ENCODE data around the gene TRUB1. TPM values are rescaled to one million over a fixed set of nuclear protein-coding genes. Genes with fewer than 3 reads are reported as not detected.

The TRUB1 gene
- polyA plus RNA-seq, 1 of the 3 experiments (the other 2 are of a cell fraction) = 9.9 TPM

DNA sequence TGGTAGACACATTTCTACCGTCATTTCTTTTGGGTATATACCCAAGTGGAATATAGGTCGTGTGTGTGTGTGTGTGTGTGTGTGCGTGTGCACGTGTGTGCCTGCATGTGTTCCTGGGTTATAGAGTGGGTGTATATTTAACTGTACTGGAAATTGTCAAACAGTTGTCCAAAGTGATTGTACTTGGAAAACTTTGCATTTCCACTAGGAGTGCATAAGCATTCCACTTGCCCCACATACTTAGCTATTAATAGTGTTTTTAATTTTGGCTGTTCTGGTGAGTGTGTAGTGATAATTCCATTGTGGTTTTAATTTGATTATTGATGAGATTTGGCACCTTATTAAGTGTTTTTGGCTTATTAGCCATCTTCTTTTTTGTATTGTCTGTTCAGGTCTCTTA is 25.9 kb downstream of the TRUB1 start:
- no peaks in the 10 kb centered on the region for H3K9me3 ChIP-seq
- no peak overlapping the region for H3K9ac ChIP-seq
- no peak for TF ChIP-seq SIN3A (IDR thresholded peaks at IDR 0.05; ENCODE audit: borderline replicate concordance, low read depth, low read length)
- no peak for TF ChIP-seq NRF1 (IDR thresholded peaks at IDR 0.05; ENCODE audit: low read depth, low read length)
- TF ChIP-seq FOXM1 (IDR thresholded peaks at IDR 0.05; ENCODE audit: low read depth) = no peak
- no peak for TF ChIP-seq RAD21 (IDR thresholded peaks at IDR 0.05; ENCODE audit: low read length)
- TF ChIP-seq FOXJ3 (CRISPR knock-in tag; IDR thresholded peaks at IDR 0.05) = no peak
- TF ChIP-seq GABPA (IDR thresholded peaks at IDR 0.05; ENCODE audit: low read depth) = no peak
- TF ChIP-seq TAF1 (IDR thresholded peaks at IDR 0.05; ENCODE audit: borderline replicate concordance, low read depth, low read length) = no peak
- TF ChIP-seq USF1 (IDR thresholded peaks at IDR 0.05; ENCODE audit: borderline replicate concordance, low read depth) = no peak
- TF ChIP-seq MXI1 (IDR thresholded peaks at IDR 0.05; ENCODE audit: low read depth, low read length) = no peak
- no peak for TF ChIP-seq ELF1 (IDR thresholded peaks at IDR 0.05)
- TF ChIP-seq CHD2 (IDR thresholded peaks at IDR 0.05; ENCODE audit: low read length, partially characterized antibody) = no peak
- no peak for TF ChIP-seq REST (IDR thresholded peaks at IDR 0.05; ENCODE audit: low read depth, low read length)
- TF ChIP-seq USF2 (IDR thresholded peaks at IDR 0.05; ENCODE audit: borderline replicate concordance, low read depth, low read length) = no peak
- no peak for TF ChIP-seq RXRA (IDR thresholded peaks at IDR 0.05; ENCODE audit: borderline replicate concordance, low read depth)
- no peak for TF ChIP-seq NFIC (IDR thresholded peaks at IDR 0.05; ENCODE audit: borderline replicate concordance)
- no peak for TF ChIP-seq GATA2 (CRISPR knock-in tag; IDR thresholded peaks at IDR 0.05)
- TF ChIP-seq JUND (IDR thresholded peaks at IDR 0.05) = no peak
- H3K4me3 ChIP-seq (ENCODE audit: low read depth in 2 of 2, low read length in 1 of 2) = no peak overlapping the region
- H3K27me3 ChIP-seq (ENCODE audit: insufficient read depth) = no peaks in the 10 kb centered on the region
- peaks cover 7% of the 10 kb centered on the region for H3F3A ChIP-seq (replicated peaks; ENCODE audit: insufficient read depth)
- H4K20me1 ChIP-seq (ENCODE audit: insufficient read depth) = no peaks in the 10 kb centered on the region; the same call in 1 of the 2 replicates
- H3K4me1 ChIP-seq (ENCODE audit: control insufficient read depth in 1 of 2, insufficient read depth in 2 of 2, low read depth in 1 of 2, low read length in 1 of 2) = no peaks in the 10 kb centered on the region; a peak in 1 of 4 replicates
- H3K79me2 ChIP-seq (ENCODE audit: insufficient read depth) = peaks cover 63% of the 10 kb centered on the region
- ChIA-PET CTCF (interaction anchor here (1.0 kb wide), 1 partner anchor 29 kb away, joined by 3 read pairs; no protein-coding TSS in a partner anchor), POLR2A (no interaction called here)
- H3K9me2 ChIP-seq = no peaks in the 10 kb centered on the region
- H2AFZ ChIP-seq (ENCODE audit: low read depth) = no peak overlapping the region
- no peak overlapping the region for H3K4me2 ChIP-seq
- no peak overlapping the region for H3K27ac ChIP-seq (ENCODE audit: low read depth in 2 of 2, low read length in 1 of 2)
- peaks cover 31 to 65% of the 10 kb centered on the region in 2 experiments for H3K36me3 ChIP-seq (replicated peaks in 1 of 2; ENCODE audit: control insufficient read depth in 1 of 2, insufficient read depth in 2 of 2, low read length in 1 of 2)
- no peak for DNase-seq
- 92% methylated on average over 4 of the region's 4 CpGs for WGBS (ENCODE audit: low lambda C conversion rate)

Measured in SK-N-SH (cell line).